K562 (cell line): ENCODE data around the gene AQP9. TPM values are rescaled to one million over a fixed set of nuclear protein-coding genes. Genes with fewer than 3 reads are reported as not detected.
A peak's percentile ranks its signal among the peaks of the same experiment; 100 is the strongest.

Experiments
- CREB3 ChIP-seq: fragments of 450-650 bp; conservative IDR thresholded peaks from 2 replicates; pipeline ENCODE4 v1.6.1; 2016; ENCODE audit warnings: missing genetic modification characterization, low read depth, mild to moderate bottlenecking, missing compliant biosample characterization, moderate library complexity
- E4F1 ChIP-seq: fragments of 250-450 bp; sonication (Bioruptor Pico); IDR thresholded peaks from 2 replicates; pipeline ENCODE4 v1.5.0; 2021; ENCODE audit warnings: mild to moderate bottlenecking, borderline replicate concordance
- GATAD2B ChIP-seq: fragments of 450-650 bp; IDR thresholded peaks from 2 replicates; pipeline ENCODE4 v1.6.1; 2017; ENCODE audit warnings: mild to moderate bottlenecking, borderline replicate concordance
- HDAC1 ChIP-seq, 2 experiments: fragments of 450-650 bp; IDR thresholded peaks; 2 replicates each; pipeline ENCODE4 v1.6.1; 2016 to 2017; ENCODE audit warnings: inconsistent platforms in 1 of 2, mild to moderate bottlenecking in 1 of 2, moderate library complexity in 1 of 2
- HMGN3 ChIP-seq: IDR thresholded peaks from 2 replicates; pipeline ENCODE4 v1.6.1; 2011; ENCODE audit warnings: borderline replicate concordance, low read depth, mild to moderate bottlenecking, mixed read lengths, low read length; ENCODE audit not compliant: insufficient read length; ENCODE audit errors: extremely low read depth
- HNRNPLL ChIP-seq: fragments of 200-400 bp; formaldehyde crosslinking; IDR thresholded peaks from 2 replicates; pipeline ENCODE4 v1.6.1; 2017; ENCODE audit warnings: low read length, low read depth, mild to moderate bottlenecking; ENCODE audit not compliant: poor library complexity, severe bottlenecking
- KLF6 ChIP-seq: fragments of 250-450 bp; sonication (Bioruptor Pico); IDR thresholded peaks from 2 replicates; pipeline ENCODE4 v1.4.0; 2020; ENCODE audit warnings: mild to moderate bottlenecking, moderate library complexity, borderline replicate concordance
- L3MBTL2 ChIP-seq: fragments of 450-650 bp; IDR thresholded peaks from 2 replicates; pipeline ENCODE4 v1.6.1; 2016; ENCODE audit warnings: mild to moderate bottlenecking, moderate library complexity
- MAFK ChIP-seq: IDR thresholded peaks from 2 replicates; pipeline ENCODE4 v1.6.1; 2011; ENCODE audit warnings: low read length, improper control_type of control experiment
- NFE2 ChIP-seq: IDR thresholded peaks from 2 replicates; pipeline ENCODE4 v1.6.1; 2014; ENCODE audit warnings: antibody characterized with exemption, low read depth
- NFE2L1 ChIP-seq: fragments of 450-650 bp; IDR thresholded peaks from 2 replicates; pipeline ENCODE4 v1.6.1; 2016; ENCODE audit warnings: missing genetic modification characterization, low read depth, mild to moderate bottlenecking, missing compliant biosample characterization, moderate library complexity, borderline replicate concordance
- OTX1 ChIP-seq: fragments of 450-650 bp; formaldehyde crosslinking; IDR thresholded peaks from 2 replicates; pipeline ENCODE4 v1.4.0; 2022; ENCODE audit warnings: mild to moderate bottlenecking
- PTBP1 ChIP-seq: fragments of 200-400 bp; formaldehyde crosslinking; IDR thresholded peaks from 2 replicates; pipeline ENCODE4 v1.6.1; 2017; ENCODE audit warnings: low read depth, low read length
- SIRT6 ChIP-seq: IDR thresholded peaks from one replicate; pipeline ENCODE4 v1.6.1; 2012; ENCODE audit warnings: low read depth, mild to moderate bottlenecking, control low read depth, inconsistent platforms, low read length, moderate library complexity
- SMAD2 ChIP-seq: fragments of 150-350 bp; IDR thresholded peaks from 2 replicates; pipeline ENCODE4 v1.6.1; 2014; ENCODE audit warnings: low read depth, mild to moderate bottlenecking, low read length
- TEAD2 ChIP-seq: fragments of 450-650 bp; IDR thresholded peaks from 2 replicates; pipeline ENCODE4 v1.6.1; 2016; ENCODE audit warnings: missing genetic modification characterization, control low read depth, missing compliant biosample characterization
- ZBTB43 ChIP-seq: sonication (generic); formaldehyde crosslinking; IDR thresholded peaks from 2 replicates; pipeline ENCODE4 v1.8.0; 2023; ENCODE audit warnings: mild to moderate bottlenecking, missing genetic modification reagents
- ZEB2 ChIP-seq: fragments of 450-650 bp; IDR thresholded peaks from 2 replicates; pipeline ENCODE4 v1.6.1; 2016
- ZKSCAN8 ChIP-seq: fragments of 200-800 bp; sonication (Bioruptor generic); IDR thresholded peaks from 2 replicates; pipeline ENCODE4 v1.6.1; 2016; ENCODE audit warnings: missing genetic modification characterization, missing compliant biosample characterization
- ZNF140 ChIP-seq: fragments of 250-450 bp; sonication (Bioruptor Pico); IDR thresholded peaks from 2 replicates; pipeline ENCODE4 v1.8.0; 2021; ENCODE audit warnings: moderate library complexity, mild to moderate bottlenecking, inconsistent platforms
- ZNF24 ChIP-seq: fragments of 450-650 bp; IDR thresholded peaks from 2 replicates; pipeline ENCODE4 v1.6.1; 2016
- ZNF280B ChIP-seq: fragments of 250-450 bp; sonication (Bioruptor Pico); IDR thresholded peaks from 2 replicates; pipeline ENCODE4 v1.5.1; 2021; ENCODE audit warnings: mild to moderate bottlenecking
- ZNF644 ChIP-seq: fragments of 200-800 bp; sonication (Bioruptor generic); IDR thresholded peaks from 2 replicates; pipeline ENCODE4 v1.6.1; 2016; ENCODE audit warnings: low read depth, missing genetic modification characterization, missing compliant biosample characterization
- ZNF780A ChIP-seq: fragments of 250-450 bp; sonication (Bioruptor Pico); IDR thresholded peaks from 2 replicates; pipeline ENCODE4 v1.5.0; 2021; ENCODE audit warnings: mild to moderate bottlenecking
- polyA plus RNA-seq, 8 experiments: library from polyadenylated mRNA; depleted of rRNA in 4 of 8; stranded (reverse) in 5 of 8; unstranded in 3 of 8; fragments of >200 nt; fragmentation: Nextera tagmentation in 2 of 8; fragmentation: Illumina TruSeq in 1 of 8; extraction: Ambion mirVana in 2 of 8; extraction: Trizol in 1 of 8; gene quantifications; 2 replicates each; pipeline versions ENCODE4 v1.2.1 to v1.2.3, GENCODE V29; 2011 to 2014; ENCODE audit warnings: inconsistent platforms in 1 of 8, missing spikeins in 1 of 8
- total RNA-seq, 7 experiments: library from RNA; depleted of rRNA in 6 of 7; stranded (reverse); fragments of >200 nt in 6 of 7; fragmentation: Illumina TruSeq in 2 of 7; extraction: Trizol in 2 of 7; gene quantifications; 2 replicates each; pipeline versions ENCODE4 v1.2.1 to v1.2.3, GENCODE V29; 2011 to 2021; ENCODE audit warnings: low replicate concordance in 1 of 7

AQP9 gene
- total and polyA plus RNA-seq, 9 of the 15 experiments (the other 6 are each of a cell fraction or from before 2014, with no cell fraction given): 0.04 to 0.33 (median 0.07) TPM; not detected in 4

- TF ChIP-seq TEAD2 (tag) (no peak), ZEB2 (peak; percentile 94), OTX1 (CRISPR knock-in tag) (no peak), ZNF280B (CRISPR knock-in tag) (no peak), ZNF780A (CRISPR knock-in tag) (no peak), E4F1 (CRISPR knock-in tag) (no peak), NFE2L1 (tag) (no peak), NFE2 (no peak), KLF6 (CRISPR knock-in tag) (peak; percentile 68; the same call in 1 of the 2 replicates), ZKSCAN8 (peak; percentile 47; the same call in 1 of the 2 replicates), CREB3 (tag) (peak; percentile 43; the same call in 1 of the 2 replicates), PTBP1 (no peak), HMGN3 (no peak), ZBTB43 (CRISPR knock-in tag) (no peak), HNRNPLL (no peak), MAFK (no peak), ZNF24 (0 out of 2 replicates have a peak, but pooled peaks have one; percentile 24), SMAD2 (no peak), SIRT6 (no peak), GATAD2B (no peak), L3MBTL2 (peak; percentile 73), HDAC1 (IDR thresholded peaks at IDR 0.05) (no peak), ZNF644 (tag) (peak; percentile 53; the same call in 1 of the 2 replicates), ZNF140 (CRISPR knock-in tag) (no peak)
Observed at GRCh38 chr15:58142827-58143461, 4.8 kb downstream of the AQP9 start (continued).
